Left lung (tissue), 10 donors: ENCODE data around the gene KDM4C. TPM values are rescaled to one million over a fixed set of nuclear protein-coding genes. Genes with fewer than 3 reads are reported as not detected.

Source experiments
- ATAC-seq: fragments of 200-7000 bp; cut with Tn5 transposase; one replicate; pipeline ENCODE4 v1.9.1; 2020; ENCODE audit warnings: moderate library complexity
- DNase-seq, 4 donors: peaks; one replicate each; pipeline ENCODE4 v3.0.0-alpha.2; 2013 to 2020
- H3K27ac ChIP-seq, 2 donors: fragments of 200-600 bp; sonication (generic) in 1 of 2; one replicate each; pipeline versions ENCODE4 v1.5.0 to v1.8.0; 2020 to 2021
- H3K27me3 ChIP-seq, 2 donors: fragments of 200-600 bp; sonication (generic) in 1 of 2; one replicate each; pipeline versions ENCODE4 v1.5.0 to v1.8.0; 2020 to 2021
- H3K36me3 ChIP-seq, 2 donors: fragments of 200-600 bp; sonication (generic) in 1 of 2; one replicate each; pipeline versions ENCODE4 v1.5.0 to v1.8.0; 2020 to 2021
- H3K4me1 ChIP-seq, 2 donors: fragments of 200-600 bp; one replicate each; pipeline ENCODE4 v1.8.0; 2021
- H3K4me3 ChIP-seq, 2 donors: fragments of 200-600 bp; sonication (generic) in 1 of 2; one replicate each; pipeline versions ENCODE4 v1.5.0 to v1.8.0; 2020 to 2021; ENCODE audit warnings: mild to moderate bottlenecking in 1 of 2
- H3K9me3 ChIP-seq, 2 donors: fragments of 200-600 bp; sonication (generic) in 1 of 2; one replicate each; pipeline versions ENCODE4 v1.5.0 to v1.8.0; 2020 to 2021
- CTCF ChIP-seq, 2 donors: fragments of 200-600 bp; sonication (generic) in 1 of 2; IDR thresholded peaks; one replicate each; pipeline versions ENCODE4 v1.5.0 to v1.8.0; 2021; ENCODE audit warnings: antibody characterized with exemption in 2 of 2
- intact Hi-C, 2 donors: fragments of 100-400 bp; cut with DNase I; formaldehyde crosslinking; loops; one replicate each; pipeline versions ENCODE4 v1.11.2 to v1.14.2; 2022
- polyA plus RNA-seq, 6 donors: library from polyadenylated mRNA; unstranded; fragments of 120-200 nt; gene quantifications; one replicate each; pipeline ENCODE4 v1.2.1, GENCODE V29; 2013; ENCODE audit not compliant: insufficient read length in 6 of 6
- total RNA-seq, 2 donors: library from RNA; stranded (reverse); fragmentation: NEBNext Ultra II Directional; extraction: Animal tissue kit (Norgen Biotek cat#: 25700); gene quantifications; one replicate each; pipeline ENCODE4 v1.2.1, GENCODE V29; 2021
- donor health status: DM: no; HTN: yes; CAD: no.
- donor health status: DM: no; HTN: no; CAD: no.

KDM4C gene
- total and polyA plus RNA-seq, 8 donors: 11.7 to 34.8 (median 15.2) TPM

- no peaks in the 10 kb centered on the region for H3K9me3 ChIP-seq
- TF ChIP-seq CTCF (IDR thresholded peaks at IDR 0.05): no peak
- H3K4me3 ChIP-seq: no peak overlapping the region
- H3K4me1 ChIP-seq: no peaks in the 10 kb centered on the region
- H3K27me3 ChIP-seq: no peaks in the 10 kb centered on the region
- no peak overlapping the region for H3K27ac ChIP-seq
- DNase-seq (no peak), ATAC-seq (no peak)
- peaks cover 0 to 26% of the 10 kb centered on the region in 2 donors for H3K36me3 ChIP-seq
- intact Hi-C loops: no loop called here
These were observed 351.2 kb downstream of the KDM4C start for GRCh38 chr9:7108936-7109335.

- Histone ChIP-seq H3K4me1 (no peaks in the 10 kb centered on the region), H3K9me3 (no peaks in the 10 kb centered on the region), H3K27me3 (no peaks in the 10 kb centered on the region), H3K36me3 (peaks cover 0 to 19% of the 10 kb centered on the region in 2 donors), H3K27ac (no peak overlapping the region), H3K4me3 (no peak overlapping the region)
- DNase-seq (no peak), ATAC-seq (no peak)
- intact Hi-C loops: no loop called here
- TF ChIP-seq CTCF (IDR thresholded peaks at IDR 0.05): no peak
These were observed 353.6 kb downstream of the KDM4C start for GRCh38 chr9:7111413-7111812.

GRCh38 chr9:7115606-7116005, 357.8 kb downstream of the KDM4C start:
- ATAC-seq (no peak), DNase-seq (no peak)
- Histone ChIP-seq H3K27me3 (no peaks in the 10 kb centered on the region), H3K4me3 (no peak overlapping the region), H3K27ac (no peak overlapping the region), H3K9me3 (no peaks in the 10 kb centered on the region), H3K36me3 (peaks cover 0 to 19% of the 10 kb centered on the region in 2 donors), H3K4me1 (no peaks in the 10 kb centered on the region)
- TF ChIP-seq CTCF (IDR thresholded peaks at IDR 0.05): no peak
- intact Hi-C loops: no loop called here

- ATAC-seq (no peak), DNase-seq (no peak)
- Histone ChIP-seq H3K9me3 (no peaks in the 10 kb centered on the region), H3K36me3 (peaks cover 0 to 16% of the 10 kb centered on the region in 2 donors), H3K4me3 (no peak overlapping the region), H3K27me3 (no peaks in the 10 kb centered on the region), H3K27ac (no peak overlapping the region), H3K4me1 (no peaks in the 10 kb centered on the region)
- intact Hi-C loops: no loop called here
- no peak for TF ChIP-seq CTCF (IDR thresholded peaks at IDR 0.05)
These were observed 360.1 kb downstream of the KDM4C start for GRCh38 chr9:7117676-7118561.

- Histone ChIP-seq H3K4me3 (no peak overlapping the region), H3K4me1 (no peaks in the 10 kb centered on the region), H3K27me3 (no peaks in the 10 kb centered on the region), H3K27ac (no peak overlapping the region), H3K9me3 (no peaks in the 10 kb centered on the region), H3K36me3 (peaks cover 0 to 11% of the 10 kb centered on the region in 2 donors)
- DNase-seq: no peak
- ATAC-seq: no peak
- intact Hi-C loops: no loop called here
- TF ChIP-seq CTCF (IDR thresholded peaks at IDR 0.05): no peak
These were observed 360.9 kb downstream of the KDM4C start for GRCh38 chr9:7118633-7119032.
